SK-N-MC (cell line): ENCODE results near the gene WNT4.

Source experiments
- EZH2 ChIP-seq: fragments of 200-600 bp; sonication (generic); IDR thresholded peaks from one replicate; pipeline ENCODE4 v1.6.1; 2017; ENCODE audit warnings: antibody characterized with exemption
- FOXP2 ChIP-seq: optimal IDR thresholded peaks from 2 replicates; pipeline ENCODE3; 2011; ENCODE audit warnings: mild to moderate bottlenecking, moderate library complexity; ENCODE audit not compliant: insufficient read depth; ENCODE audit errors: extremely low read length, control extremely low read depth
- POLR2AphosphoS5 ChIP-seq: IDR thresholded peaks from 2 replicates; pipeline ENCODE4 v1.6.1; 2012; ENCODE audit warnings: mild to moderate bottlenecking, low read depth, low read length, borderline replicate concordance

DNA sequence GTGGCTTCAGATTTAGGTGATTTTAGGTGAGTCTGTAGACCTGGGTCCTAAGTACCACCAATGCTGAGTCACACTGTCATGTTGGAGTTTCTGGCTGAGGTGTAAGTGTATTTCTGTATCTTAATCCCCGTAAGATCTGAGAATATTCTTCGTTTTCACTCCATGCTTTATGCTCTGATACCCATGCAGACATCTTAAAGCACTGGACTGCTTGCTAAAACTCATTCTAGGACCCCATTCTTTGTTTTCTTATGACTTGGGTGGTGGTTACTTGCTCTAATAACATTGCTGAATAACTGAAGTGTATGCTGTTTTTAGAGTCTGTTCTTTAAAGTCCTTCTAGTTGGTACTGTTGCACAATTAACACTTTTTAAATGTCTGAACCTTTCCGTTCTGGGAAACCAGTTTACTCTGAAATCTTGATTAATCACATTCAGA lies 53.7 kb downstream of the WNT4 start:
- no peak for TF ChIP-seq POLR2AphosphoS5
- no peak for TF ChIP-seq EZH2
- no peak for TF ChIP-seq FOXP2
